Tibial artery (tissue), 4 donors: Measurements from ENCODE around the gene NAA25.
"Not testable (repeated sequence)": the region's sequence is repeated elsewhere in the genome, so short reads cannot be mapped to it uniquely, and the experiment has no call there.

Experiments
- DNase-seq, 2 donors: peaks; one replicate each; pipeline ENCODE4 v3.0.0-alpha.2; 2019
- H3K27ac ChIP-seq, 2 donors: fragments of 200-600 bp; sonication (generic) in 1 of 2; 1 replicate in 1 of 2; 2 replicates in 1 of 2; pipeline ENCODE4 v1.5.1; 2018 to 2019; ENCODE audit warnings: mild to moderate bottlenecking in 1 of 2
- H3K27me3 ChIP-seq, 2 donors: fragments of 200-600 bp; sonication (generic) in 1 of 2; one replicate each; pipeline versions ENCODE4 v1.5.1 to v1.6.0; 2016 to 2019
- H3K36me3 ChIP-seq, 3 donors: fragments of 200-600 bp; sonication (generic) in 2 of 3; one replicate each; pipeline ENCODE4 v1.5.1; 2016 to 2019; ENCODE audit warnings: mild to moderate bottlenecking in 2 of 3
- H3K4me1 ChIP-seq, 4 donors: fragments of 200-600 bp; sonication (generic) in 2 of 4; 1 replicate in 3 of 4; 2 replicates in 1 of 4; pipeline ENCODE4 v1.5.1; 2016 to 2019
- H3K4me3 ChIP-seq, 2 donors: fragments of 200-600 bp; sonication (generic) in 1 of 2; 1 replicate in 1 of 2; 2 replicates in 1 of 2; pipeline ENCODE4 v1.5.1; 2018 to 2019; ENCODE audit warnings: mild to moderate bottlenecking in 2 of 2
- H3K9me3 ChIP-seq, 3 donors: fragments of 200-600 bp; sonication (generic) in 1 of 3; one replicate each; pipeline ENCODE4 v1.5.1; 2016 to 2019
- CTCF ChIP-seq, 2 experiments: fragments of 200-600 bp in 1 of 2; fragments of 450-650 bp in 1 of 2; IDR thresholded peaks; one replicate each; pipeline ENCODE4 v1.5.1; 2017 to 2019; ENCODE audit warnings: antibody characterized with exemption in 2 of 2, mild to moderate bottlenecking in 1 of 2, moderate library complexity in 1 of 2
- intact Hi-C: fragments of 100-400 bp; cut with DNase I; formaldehyde crosslinking; loops from one replicate; pipeline ENCODE4 v1.15.0; 2023; ENCODE audit warnings: low total_unique reads

The NAA25 gene

GRCh38 chr12:111995782-111996480 is 112.7 kb downstream of the NAA25 start:
- peaks cover 0 to 2% (median 2%) of the 10 kb centered on the region in 3 donors for H3K36me3 ChIP-seq
- H3K27ac ChIP-seq: no peak overlapping the region
- no peaks in the 10 kb centered on the region for H3K27me3 ChIP-seq
- no peak overlapping the region for H3K4me3 ChIP-seq
- no peaks in the 10 kb centered on the region for H3K9me3 ChIP-seq
- intact Hi-C loops: no loop called here
- H3K4me1 ChIP-seq: peaks cover 0 to 18% (median 2%) of the 10 kb centered on the region in 4 donors
- no peak for DNase-seq
- TF ChIP-seq CTCF (IDR thresholded peaks at IDR 0.05): no peak

DNA sequence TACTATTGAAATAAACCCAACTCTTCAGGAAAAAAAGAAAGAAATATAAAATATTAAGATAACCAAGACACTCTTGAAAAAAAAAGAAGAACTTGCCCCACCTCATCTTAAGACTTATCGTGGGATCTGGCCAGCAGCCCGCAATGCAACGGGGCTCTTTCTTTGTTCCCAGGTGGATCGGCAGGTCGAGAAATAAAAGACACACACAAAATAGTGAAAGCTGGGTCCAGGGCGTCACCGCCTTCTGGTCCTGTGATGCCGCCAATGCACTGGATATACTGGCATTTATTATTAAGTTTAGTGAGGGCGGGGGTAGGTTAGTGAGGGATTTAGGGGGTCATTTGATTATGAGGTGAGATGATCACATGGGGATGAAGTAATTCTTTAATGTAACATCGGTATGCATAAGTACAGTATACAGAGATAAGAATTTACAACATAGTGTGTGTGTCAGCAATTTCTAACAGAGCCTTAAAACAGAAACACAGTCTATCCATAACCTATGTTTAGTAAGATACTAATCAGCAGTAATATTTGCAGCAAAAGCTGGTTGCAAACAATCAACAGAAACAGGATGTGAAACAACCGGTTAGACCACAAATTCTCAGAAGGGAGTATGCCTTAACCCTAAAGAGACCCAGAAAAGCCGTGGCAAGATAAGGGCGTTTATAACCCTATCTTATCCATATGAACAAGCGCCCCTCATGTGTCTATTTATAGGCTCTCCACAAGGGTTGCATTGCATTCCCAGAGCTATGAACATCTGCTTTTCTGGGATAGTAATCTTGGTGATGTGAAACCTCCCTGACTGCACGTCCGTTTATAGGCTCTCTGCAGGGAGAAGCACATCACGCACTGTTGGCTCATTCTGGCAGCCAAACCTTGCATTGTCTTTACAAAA is 114.1 kb downstream of the NAA25 start:
- intact Hi-C loops, DNase-seq, H3K4me3 ChIP-seq, H3K27me3 ChIP-seq, H3K9me3 ChIP-seq, H3K27ac ChIP-seq: not testable (repeated sequence)
- Histone ChIP-seq H3K36me3 (peaks cover 0 to 11% (median 5%) of the 10 kb centered on the region in 3 donors), H3K4me1 (peaks cover 0 to 14% (median 2%) of the 10 kb centered on the region in 4 donors)

DNA sequence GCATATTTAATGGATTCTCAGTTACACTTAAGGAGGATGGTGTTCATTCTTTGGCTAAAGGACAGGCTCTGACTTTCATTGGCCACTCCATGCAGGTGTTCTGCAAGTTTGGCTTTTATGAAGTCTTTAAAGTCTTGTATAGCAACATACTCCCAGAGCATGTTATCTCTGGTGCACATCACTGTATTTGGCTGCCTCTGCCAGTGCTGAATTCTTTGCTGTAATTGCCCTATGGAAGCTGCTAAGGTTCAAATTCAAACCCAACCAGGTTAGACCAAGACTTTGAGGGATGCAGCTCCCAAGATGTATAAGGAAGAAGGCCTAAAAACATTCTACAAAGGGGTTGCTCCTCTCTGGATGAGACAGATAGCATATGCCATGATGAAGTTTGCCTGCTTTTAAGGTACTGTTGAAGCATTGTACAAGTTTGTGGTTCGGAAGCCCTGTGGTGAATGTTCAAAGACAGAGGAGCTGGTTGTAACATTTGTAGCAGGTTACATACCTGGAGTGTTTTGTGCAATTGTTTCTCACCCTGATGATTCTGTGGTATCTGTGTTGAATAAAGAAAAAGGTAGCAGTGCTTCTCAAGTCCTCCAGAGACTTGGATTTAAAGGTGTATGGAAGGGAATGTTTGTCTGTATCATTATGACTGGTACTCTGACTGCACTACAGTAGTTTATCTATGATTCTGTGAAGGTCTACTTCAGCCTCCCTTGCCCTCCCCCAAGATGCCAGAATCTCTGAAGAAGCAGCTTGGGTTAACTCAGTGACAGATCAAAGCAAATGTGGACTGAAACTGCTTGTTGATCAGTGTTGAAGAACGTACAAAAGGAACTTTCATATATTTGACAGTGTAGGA is 115.1 kb downstream of the NAA25 start:
- no peak for DNase-seq
- no peak for TF ChIP-seq CTCF (IDR thresholded peaks at IDR 0.05)
- Histone ChIP-seq H3K36me3 (peaks cover 0 to 12% (median 8%) of the 10 kb centered on the region in 3 donors), H3K27me3 (no peaks in the 10 kb centered on the region), H3K4me3 (no peak overlapping the region), H3K27ac (no peak overlapping the region), H3K4me1 (peaks cover 0 to 13% (median 2%) of the 10 kb centered on the region in 4 donors), H3K9me3 (no peaks in the 10 kb centered on the region)
- intact Hi-C loops: no loop called here

DNA sequence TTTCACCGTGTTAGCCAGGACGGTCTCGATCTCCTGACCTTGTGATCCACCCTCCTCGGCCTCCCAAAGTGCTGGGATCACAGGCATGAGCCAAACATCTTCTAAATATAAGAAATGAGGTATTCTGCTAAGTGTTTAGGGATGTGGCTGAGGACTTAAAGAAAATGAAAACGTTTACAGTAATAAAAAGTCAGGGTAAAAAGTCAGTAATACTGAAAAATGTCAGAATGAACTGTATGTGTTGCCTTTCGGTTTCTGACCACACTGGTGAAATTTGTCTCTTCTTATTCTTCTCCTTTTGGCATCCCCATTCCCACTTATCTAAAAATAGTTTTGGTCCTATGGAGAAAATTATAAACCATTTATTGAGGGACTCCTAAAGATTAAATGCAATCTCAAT is 116.1 kb downstream of the NAA25 start:
- no peak overlapping the region for H3K4me3 ChIP-seq
- H3K27me3 ChIP-seq: no peaks in the 10 kb centered on the region
- peaks cover 0 to 5% (median 2%) of the 10 kb centered on the region in 4 donors for H3K4me1 ChIP-seq
- no peak overlapping the region for H3K27ac ChIP-seq
- TF ChIP-seq CTCF (IDR thresholded peaks at IDR 0.05): no peak
- no peak for DNase-seq
- H3K9me3 ChIP-seq: no peaks in the 10 kb centered on the region
- intact Hi-C loops: no loop called here
- H3K36me3 ChIP-seq: peaks cover 0 to 12% (median 8%) of the 10 kb centered on the region in 3 donors

DNA sequence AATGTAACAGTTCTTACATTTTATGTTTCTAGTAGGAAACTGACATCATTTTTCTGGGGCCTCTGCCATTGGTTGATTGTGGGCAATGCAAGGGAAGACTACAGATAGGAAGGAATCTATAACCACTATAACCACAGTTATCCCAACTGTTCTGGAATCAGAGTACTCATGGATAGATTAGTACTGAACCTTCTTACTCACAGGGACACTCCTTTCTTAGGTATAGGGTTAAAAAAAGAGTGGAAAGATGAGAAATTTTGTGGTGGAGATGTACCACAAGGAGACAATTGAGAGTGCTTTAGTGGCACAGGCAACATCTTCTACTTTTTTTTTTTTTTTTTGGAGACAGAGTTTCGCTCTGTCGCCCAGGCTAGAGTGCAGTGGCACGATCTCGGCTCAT is 116.6 kb downstream of the NAA25 start:
- H3K4me1 ChIP-seq: no peaks in the 10 kb centered on the region
- H3K27me3 ChIP-seq: no peaks in the 10 kb centered on the region
- TF ChIP-seq CTCF (IDR thresholded peaks at IDR 0.05): no peak
- intact Hi-C loops: no loop called here
- peaks cover 0 to 12% (median 8%) of the 10 kb centered on the region in 3 donors for H3K36me3 ChIP-seq
- no peak overlapping the region for H3K4me3 ChIP-seq
- no peak overlapping the region for H3K27ac ChIP-seq
- no peaks in the 10 kb centered on the region for H3K9me3 ChIP-seq
- no peak for DNase-seq
